Stimulated activated memory B cell treated with anti-CD40 and anti-IgM and Interleukin-4, amounts not matched to agents 10 μg/mL and 1 μg/mL and 100 μg/mL, for 72 hours (primary cell): ENCODE data around the gene SDK2.

Experiments
- ATAC-seq: fragments of 150-1000 bp; cut with Tn5 transposase; 2 replicates; pipeline ENCODE4 v1.10.0; 2021
- H3K27ac Mint-ChIP-seq: one replicate; pipeline ENCODE4 v1.8.0; 2022; ENCODE audit warnings: mild to moderate bottlenecking, mixed read lengths
- H3K27me3 Mint-ChIP-seq: one replicate; pipeline ENCODE4 v1.8.0; 2022; ENCODE audit warnings: mixed read lengths
- H3K36me3 Mint-ChIP-seq: one replicate; pipeline ENCODE4 v1.8.0; 2022; ENCODE audit warnings: mixed read lengths
- H3K4me1 Mint-ChIP-seq: one replicate; pipeline ENCODE4 v1.8.0; 2022; ENCODE audit warnings: mixed read lengths
- H3K4me3 Mint-ChIP-seq: one replicate; pipeline ENCODE4 v1.8.0; 2022; ENCODE audit warnings: mild to moderate bottlenecking, moderate library complexity, mixed read lengths
- H3K9me3 Mint-ChIP-seq: one replicate; pipeline ENCODE4 v1.8.0; 2022; ENCODE audit warnings: mixed read lengths

SDK2 gene

DNA sequence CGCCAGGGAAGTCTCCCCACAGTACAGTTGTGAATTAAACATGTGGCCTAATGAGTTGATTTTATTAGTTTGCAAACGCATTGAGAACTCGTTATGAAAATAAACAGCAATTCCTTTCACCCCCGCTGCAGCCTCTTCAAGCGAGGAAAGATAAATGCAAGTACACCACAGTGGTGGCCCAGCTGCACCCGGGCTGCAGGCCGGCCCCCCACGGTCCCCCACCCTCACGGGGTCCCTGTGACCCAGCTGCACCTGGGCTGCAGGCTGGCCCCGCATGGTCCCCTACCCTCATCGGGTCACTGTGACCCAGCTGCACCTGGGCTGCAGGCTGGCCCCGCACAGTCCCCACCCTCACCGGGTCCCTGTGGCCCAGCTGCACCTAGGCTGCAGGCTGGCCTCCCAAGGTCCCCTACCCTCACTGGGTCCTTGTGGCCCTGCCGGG is 32.2 kb downstream of the SDK2 start:
- Mint-ChIP-seq H3K27me3 (no peaks in the 10 kb centered on the region), H3K27ac (no peak overlapping the region), H3K4me3 (no peak overlapping the region), H3K9me3 (no peaks in the 10 kb centered on the region), H3K36me3 (peaks cover 10% of the 10 kb centered on the region), H3K4me1 (peaks cover 23% of the 10 kb centered on the region)
- peak; percentile 27 for ATAC-seq

DNA sequence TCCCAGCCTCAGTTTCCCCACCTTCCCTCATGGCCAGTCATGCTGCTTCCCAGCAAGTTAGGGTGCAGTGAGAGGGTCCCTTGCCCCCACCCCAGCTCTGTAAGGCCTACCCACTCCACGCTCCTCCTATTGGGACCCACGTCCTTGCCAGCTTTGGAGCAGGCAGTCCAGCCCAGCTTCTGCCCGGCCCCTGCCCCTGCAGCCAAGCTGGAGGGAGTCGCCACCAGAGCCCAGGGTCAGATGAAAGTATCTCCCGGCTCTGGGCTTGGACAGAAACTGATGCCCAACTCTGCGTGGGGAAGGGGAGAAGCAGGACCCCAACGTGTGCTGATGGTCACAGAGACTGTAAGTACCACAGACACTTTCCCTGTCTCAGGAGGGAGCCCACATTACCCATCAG is 32.6 kb downstream of the SDK2 start:
- H3K9me3 Mint-ChIP-seq = no peaks in the 10 kb centered on the region
- no peak for ATAC-seq
- H3K4me1 Mint-ChIP-seq = peaks cover 19% of the 10 kb centered on the region
- peaks cover 6% of the 10 kb centered on the region for H3K36me3 Mint-ChIP-seq
- no peak overlapping the region for H3K4me3 Mint-ChIP-seq
- H3K27ac Mint-ChIP-seq = no peak overlapping the region
- no peaks in the 10 kb centered on the region for H3K27me3 Mint-ChIP-seq

DNA sequence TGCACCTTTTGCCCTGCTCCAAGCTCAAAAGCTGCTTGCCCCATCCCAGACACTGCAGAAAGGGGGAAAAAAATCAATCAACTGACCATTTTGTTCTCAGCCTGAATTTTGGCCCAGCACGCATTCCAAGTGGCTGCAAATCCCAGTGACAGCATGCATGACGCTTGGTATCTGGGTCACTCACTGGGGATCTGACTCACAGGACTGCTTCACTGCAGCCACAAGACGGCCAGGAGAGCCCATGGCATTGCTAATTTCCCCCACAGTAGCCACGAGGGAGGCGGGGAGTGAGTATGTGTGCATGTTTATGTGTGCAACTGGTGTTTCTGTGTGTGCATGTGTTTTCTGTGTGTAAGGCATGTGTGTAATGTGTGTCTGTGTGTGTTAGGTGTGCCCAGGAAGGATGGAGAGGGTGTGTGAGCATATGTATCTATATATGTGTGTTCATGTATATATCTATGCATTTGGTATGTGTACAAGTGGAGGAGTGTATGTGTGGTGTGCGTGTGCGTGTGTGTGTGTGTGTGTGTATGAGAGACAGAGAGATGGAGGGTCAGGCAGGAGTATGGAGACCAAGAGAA is 33.8 kb downstream of the SDK2 start:
- ATAC-seq = no peak
- Mint-ChIP-seq H3K4me1 (peaks cover 14% of the 10 kb centered on the region), H3K9me3 (no peaks in the 10 kb centered on the region), H3K4me3 (no peak overlapping the region), H3K36me3 (peaks cover 5% of the 10 kb centered on the region), H3K27me3 (no peaks in the 10 kb centered on the region), H3K27ac (no peak overlapping the region)

DNA sequence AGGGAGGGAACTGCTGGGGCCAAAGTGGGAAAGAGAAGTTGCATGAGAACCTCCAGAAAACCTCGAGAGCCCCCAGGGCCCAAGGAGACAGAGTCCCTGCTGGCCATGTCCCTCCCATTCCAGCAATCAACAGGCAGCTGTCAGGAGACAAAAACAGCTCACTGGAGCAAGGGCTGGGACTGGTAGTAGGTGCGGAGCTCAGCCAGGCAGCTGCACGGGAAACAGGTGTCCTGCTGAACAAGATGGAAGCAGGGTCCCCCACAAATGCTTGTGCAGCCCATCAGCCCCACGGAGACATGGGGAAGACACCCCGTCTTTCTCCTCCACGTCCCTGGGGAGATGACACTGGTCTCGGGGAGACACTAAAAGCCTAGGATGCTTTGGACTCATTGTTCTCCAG is 34.5 kb downstream of the SDK2 start:
- Mint-ChIP-seq H3K4me3 (no peak overlapping the region), H3K27ac (no peak overlapping the region), H3K27me3 (no peaks in the 10 kb centered on the region), H3K36me3 (peaks cover 10% of the 10 kb centered on the region), H3K9me3 (no peaks in the 10 kb centered on the region), H3K4me1 (peaks cover 14% of the 10 kb centered on the region)
- no peak for ATAC-seq

DNA sequence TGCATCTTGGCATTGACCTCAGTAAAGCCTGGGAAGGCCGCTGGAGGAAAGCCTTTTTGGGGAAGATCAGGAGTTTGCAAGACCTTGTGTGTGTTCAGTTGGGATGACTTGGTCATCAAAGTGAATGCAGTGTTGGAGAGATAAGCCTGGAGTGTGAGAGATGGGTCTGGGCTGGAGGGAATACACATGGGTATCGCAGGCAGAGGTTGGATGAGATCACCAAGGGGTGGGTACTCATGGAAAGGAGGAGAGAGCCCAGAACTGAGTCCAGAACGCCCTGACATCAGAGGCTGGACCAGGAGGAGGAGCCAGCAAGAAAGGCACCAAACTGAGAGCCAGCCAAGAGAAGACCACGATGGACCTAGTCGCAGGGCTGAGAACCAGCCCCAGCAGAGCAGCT is 35.2 kb downstream of the SDK2 start:
- H3K27me3 Mint-ChIP-seq = no peaks in the 10 kb centered on the region
- H3K4me3 Mint-ChIP-seq = no peak overlapping the region
- peaks cover 15% of the 10 kb centered on the region for H3K36me3 Mint-ChIP-seq
- ATAC-seq = no peak
- no peak overlapping the region for H3K27ac Mint-ChIP-seq
- H3K9me3 Mint-ChIP-seq = no peaks in the 10 kb centered on the region
- H3K4me1 Mint-ChIP-seq = peaks cover 18% of the 10 kb centered on the region

DNA sequence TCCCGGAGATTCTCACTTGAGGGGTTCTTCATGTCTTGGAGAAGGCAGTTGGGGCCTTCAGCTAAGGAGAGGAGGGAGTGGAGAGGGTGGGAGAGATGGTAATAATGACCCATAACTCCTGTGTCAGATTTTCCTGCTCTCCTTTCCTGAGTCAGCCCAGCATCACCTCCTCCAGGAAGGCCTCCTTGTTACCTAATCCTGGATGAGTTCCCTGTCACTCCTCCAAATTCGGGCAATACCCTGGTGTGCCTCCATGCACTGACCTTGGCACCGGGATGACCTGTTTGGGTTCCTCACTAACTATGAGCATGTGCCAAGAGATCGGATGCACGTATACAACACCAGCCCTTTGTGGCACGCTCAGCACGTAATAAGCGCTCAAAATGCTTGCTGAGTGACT is 38.8 kb downstream of the SDK2 start:
- H3K9me3 Mint-ChIP-seq = no peaks in the 10 kb centered on the region
- H3K27me3 Mint-ChIP-seq = no peaks in the 10 kb centered on the region
- H3K27ac Mint-ChIP-seq = no peak overlapping the region
- peaks cover 14% of the 10 kb centered on the region for H3K4me1 Mint-ChIP-seq
- no peak overlapping the region for H3K4me3 Mint-ChIP-seq
- peaks cover 21% of the 10 kb centered on the region for H3K36me3 Mint-ChIP-seq
- ATAC-seq = no peak

DNA sequence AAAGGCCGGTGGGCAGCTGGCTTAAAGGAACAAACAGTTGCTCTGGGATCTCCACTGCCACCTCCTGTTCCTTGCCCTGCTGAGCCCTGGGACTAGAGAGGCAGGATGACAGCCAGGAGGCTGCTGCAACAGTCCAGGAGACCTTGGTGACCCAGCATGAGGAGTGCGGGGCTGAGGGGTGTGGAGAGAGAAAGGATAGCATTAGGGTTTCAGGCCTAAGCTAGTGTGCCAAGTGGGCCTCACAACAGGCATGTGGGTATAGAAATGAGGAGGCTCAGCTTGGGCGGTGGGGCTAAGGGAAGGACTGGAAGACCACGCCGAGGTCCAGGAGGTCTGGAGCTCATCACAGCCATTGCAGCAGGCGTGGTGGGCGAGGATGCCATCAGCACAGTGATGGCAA is 39.8 kb downstream of the SDK2 start:
- Mint-ChIP-seq H3K4me3 (no peak overlapping the region), H3K27ac (no peak overlapping the region), H3K9me3 (no peaks in the 10 kb centered on the region), H3K27me3 (no peaks in the 10 kb centered on the region), H3K4me1 (peaks cover 23% of the 10 kb centered on the region), H3K36me3 (peaks cover 21% of the 10 kb centered on the region)
- no peak for ATAC-seq

DNA sequence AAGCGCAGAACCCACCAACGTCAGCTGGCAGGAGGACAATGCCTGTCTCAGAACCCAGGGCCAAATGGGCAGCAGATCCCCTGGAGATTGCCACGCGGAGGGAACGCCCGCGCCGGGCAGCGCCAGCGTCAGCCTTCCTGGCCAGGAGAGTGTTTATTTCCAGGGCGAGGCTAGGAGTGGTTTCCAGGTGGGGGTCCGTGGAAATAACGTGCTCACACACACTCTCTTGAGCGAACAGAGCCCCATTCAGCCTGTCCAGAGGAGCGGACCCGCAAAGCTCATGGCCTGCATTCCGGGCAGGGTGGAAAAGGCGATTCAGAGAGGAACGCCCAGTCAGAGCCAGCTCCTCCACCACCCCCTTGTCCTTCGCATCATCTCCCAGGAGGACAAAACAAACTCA is 40.3 kb downstream of the SDK2 start:
- Mint-ChIP-seq H3K27ac (no peak overlapping the region), H3K9me3 (no peaks in the 10 kb centered on the region), H3K36me3 (peaks cover 20% of the 10 kb centered on the region), H3K4me1 (peaks cover 25% of the 10 kb centered on the region), H3K4me3 (no peak overlapping the region), H3K27me3 (no peaks in the 10 kb centered on the region)
- ATAC-seq = no peak

DNA sequence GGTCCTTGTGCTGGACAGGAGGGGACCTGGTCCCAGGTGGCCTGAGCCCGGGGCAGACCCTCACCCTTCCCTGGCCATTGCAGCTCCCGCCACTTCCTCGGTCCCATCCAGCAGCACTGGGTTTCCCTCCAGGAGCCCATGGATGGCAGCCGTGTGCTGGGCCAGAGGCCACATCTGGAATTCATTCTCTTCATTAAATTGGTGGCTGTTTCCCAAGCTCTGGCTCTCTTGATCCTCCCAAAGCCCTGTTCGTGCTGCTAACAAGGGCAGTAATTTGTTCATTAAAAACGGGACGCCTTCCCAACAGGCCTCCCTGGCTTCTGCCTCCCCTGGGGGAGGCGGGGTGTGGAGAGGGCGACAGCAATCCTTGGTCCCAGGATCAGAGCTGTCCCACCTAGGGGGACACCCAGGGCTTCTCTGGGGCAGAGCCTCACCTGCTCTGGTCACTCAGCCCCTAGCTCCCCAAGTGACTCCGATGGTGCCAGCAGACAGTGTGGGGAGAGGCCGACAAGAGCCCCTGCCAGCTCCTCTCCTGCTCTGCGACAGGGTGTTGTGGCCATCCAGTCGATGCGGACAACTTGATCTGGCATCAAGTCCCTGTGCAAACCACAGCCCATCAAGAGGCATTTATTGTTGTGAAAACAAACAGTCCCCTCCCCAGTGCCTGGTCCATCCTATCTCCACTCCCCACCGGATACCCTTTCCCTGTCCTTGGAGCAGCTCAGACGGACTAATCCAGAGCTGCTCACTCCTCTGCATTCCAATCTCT is 44.0 kb downstream of the SDK2 start:
- Mint-ChIP-seq H3K27me3 (no peaks in the 10 kb centered on the region), H3K9me3 (no peaks in the 10 kb centered on the region), H3K4me3 (no peak overlapping the region), H3K36me3 (peaks cover 16% of the 10 kb centered on the region), H3K27ac (peak overlapping the region; percentile 87), H3K4me1 (peaks cover 55% of the 10 kb centered on the region)
- no peak for ATAC-seq

DNA sequence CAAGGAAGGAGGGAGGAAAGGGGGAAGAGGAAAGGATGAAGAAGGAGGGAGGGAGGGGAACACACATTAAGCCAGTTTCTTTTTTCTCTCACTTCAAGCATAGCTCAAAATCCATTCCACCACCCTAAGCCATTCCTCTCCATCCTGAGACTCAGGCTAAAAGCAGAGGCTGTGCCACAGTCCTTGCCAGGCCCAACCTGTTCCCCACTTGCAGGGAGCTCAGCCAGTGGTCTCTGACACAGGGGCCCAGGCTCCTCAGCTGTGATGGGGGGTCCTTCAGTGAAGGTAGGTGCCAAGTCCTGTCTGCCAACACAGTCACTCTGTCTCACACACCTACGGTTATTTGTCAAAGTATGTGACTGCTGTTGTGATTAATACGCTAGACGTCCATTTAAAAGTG is 44.6 kb downstream of the SDK2 start:
- H3K4me1 Mint-ChIP-seq = peaks cover 62% of the 10 kb centered on the region
- H3K27ac Mint-ChIP-seq = peak overlapping the region; percentile 87
- no peak overlapping the region for H3K4me3 Mint-ChIP-seq
- peaks cover 9% of the 10 kb centered on the region for H3K36me3 Mint-ChIP-seq
- H3K9me3 Mint-ChIP-seq = no peaks in the 10 kb centered on the region
- ATAC-seq = no peak
- H3K27me3 Mint-ChIP-seq = no peaks in the 10 kb centered on the region

DNA sequence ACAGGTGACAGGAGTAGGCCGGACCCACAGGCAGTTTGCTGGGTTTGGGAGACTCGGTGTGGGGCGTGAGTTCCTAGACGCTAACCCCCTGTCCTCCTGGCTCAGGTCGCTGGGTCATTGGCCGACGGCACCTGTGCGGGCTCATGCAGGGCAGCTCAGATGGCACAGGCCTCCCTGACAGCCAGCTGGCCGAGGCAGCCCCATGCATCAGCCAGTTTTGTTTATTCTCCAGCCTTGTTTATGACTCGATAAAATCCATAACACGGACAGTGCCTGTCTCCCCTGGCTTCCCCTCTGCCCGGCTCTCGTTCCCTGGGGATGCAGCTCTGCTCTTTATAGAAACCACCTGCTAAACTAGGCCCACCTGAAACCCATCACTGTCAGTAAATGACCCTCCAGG is 46.0 kb downstream of the SDK2 start:
- Mint-ChIP-seq H3K9me3 (no peaks in the 10 kb centered on the region), H3K4me3 (no peak overlapping the region), H3K27ac (peak overlapping the region; percentile 87), H3K4me1 (peaks cover 72% of the 10 kb centered on the region), H3K36me3 (peaks cover 5% of the 10 kb centered on the region), H3K27me3 (no peaks in the 10 kb centered on the region)
- no peak for ATAC-seq

DNA sequence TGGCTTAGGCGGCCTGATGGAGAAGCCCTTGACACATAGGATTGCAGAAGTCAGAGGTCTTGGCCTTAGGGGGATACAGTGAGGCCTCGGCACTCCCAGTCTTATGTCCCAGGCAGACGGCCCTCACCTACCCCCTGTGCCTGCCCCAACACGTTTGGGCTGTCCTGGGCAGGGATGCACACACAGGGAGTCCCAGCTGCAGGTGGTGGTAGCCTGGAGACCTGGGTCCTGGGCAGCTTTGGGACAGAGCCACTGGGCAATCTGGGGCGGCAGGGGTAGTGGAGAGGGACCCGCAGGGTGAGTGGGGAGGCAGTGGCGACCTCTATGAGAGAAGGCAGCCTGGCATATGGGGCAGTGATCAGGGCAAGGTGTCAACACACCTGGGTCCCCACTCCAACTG is 48.3 kb downstream of the SDK2 start:
- peak overlapping the region; percentile 87 for H3K27ac Mint-ChIP-seq
- H3K36me3 Mint-ChIP-seq = no peaks in the 10 kb centered on the region
- no peak for ATAC-seq
- H3K9me3 Mint-ChIP-seq = no peaks in the 10 kb centered on the region
- no peak overlapping the region for H3K4me3 Mint-ChIP-seq
- peaks cover 94% of the 10 kb centered on the region for H3K4me1 Mint-ChIP-seq
- no peaks in the 10 kb centered on the region for H3K27me3 Mint-ChIP-seq

DNA sequence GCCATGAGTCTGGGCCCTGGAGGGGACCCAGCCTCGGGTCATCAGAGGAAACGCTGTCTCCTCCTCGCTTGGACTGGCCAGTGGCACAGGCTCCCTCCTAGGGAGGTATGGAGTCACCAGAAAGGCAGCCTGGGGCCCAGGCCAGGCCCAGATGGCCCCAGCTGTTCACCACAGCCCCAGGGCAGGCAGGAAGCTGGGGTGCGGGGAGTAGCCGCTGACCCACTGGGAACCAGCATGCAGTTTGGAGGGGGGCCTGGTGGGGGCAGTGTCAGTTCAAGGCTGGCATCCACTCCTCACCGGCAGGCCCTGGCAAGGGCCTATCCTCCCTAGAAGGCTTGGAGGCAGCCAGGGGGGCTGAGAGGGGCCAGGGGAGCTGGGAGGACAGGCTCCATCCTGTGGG is 48.8 kb downstream of the SDK2 start:
- Mint-ChIP-seq H3K4me3 (no peak overlapping the region), H3K4me1 (peaks cover 96% of the 10 kb centered on the region), H3K27ac (peak overlapping the region; percentile 87), H3K27me3 (no peaks in the 10 kb centered on the region), H3K9me3 (no peaks in the 10 kb centered on the region), H3K36me3 (no peaks in the 10 kb centered on the region)
- no peak for ATAC-seq

DNA sequence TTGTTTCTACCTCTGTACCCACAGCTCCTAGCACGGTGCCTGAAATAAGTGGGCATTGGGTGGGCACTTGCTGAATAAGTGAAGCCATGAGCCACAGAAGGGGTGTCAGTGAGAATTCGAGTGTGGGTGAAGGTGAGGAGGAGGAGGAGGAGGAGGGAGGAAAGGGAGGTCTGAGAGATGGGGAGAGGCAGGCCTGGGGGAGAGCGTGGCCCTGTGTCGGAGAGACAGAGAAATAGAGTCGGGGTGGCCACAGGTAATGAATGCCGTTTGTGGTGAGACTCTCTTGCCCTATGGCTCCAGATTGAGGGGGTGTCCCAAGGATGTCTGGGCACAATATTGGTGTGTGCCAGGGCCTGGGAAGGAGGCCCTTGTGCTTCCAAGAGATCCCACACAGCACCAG is 49.2 kb downstream of the SDK2 start:
- no peak for ATAC-seq
- Mint-ChIP-seq H3K4me3 (no peak overlapping the region), H3K36me3 (no peaks in the 10 kb centered on the region), H3K27ac (peak overlapping the region; percentile 87), H3K4me1 (peaks cover 96% of the 10 kb centered on the region), H3K27me3 (no peaks in the 10 kb centered on the region), H3K9me3 (no peaks in the 10 kb centered on the region)

DNA sequence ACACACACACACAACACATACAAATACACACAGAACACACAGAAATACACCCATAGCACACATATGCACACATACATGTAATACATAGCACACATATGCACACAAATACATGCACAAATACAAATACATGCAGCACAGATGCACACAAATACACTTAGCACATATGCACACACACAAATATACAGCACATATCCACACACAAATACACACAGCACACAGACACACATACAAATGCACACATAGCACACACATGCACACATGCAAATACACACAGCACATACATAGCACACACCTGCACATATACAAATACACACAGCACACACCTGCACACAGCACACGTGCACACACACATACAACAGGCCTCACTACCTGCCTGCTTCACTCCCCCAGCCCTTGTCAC is 49.6 kb downstream of the SDK2 start:
- Mint-ChIP-seq H3K27ac (peak overlapping the region; percentile 87), H3K4me1 (peaks cover 96% of the 10 kb centered on the region), H3K4me3 (no peak overlapping the region)

DNA sequence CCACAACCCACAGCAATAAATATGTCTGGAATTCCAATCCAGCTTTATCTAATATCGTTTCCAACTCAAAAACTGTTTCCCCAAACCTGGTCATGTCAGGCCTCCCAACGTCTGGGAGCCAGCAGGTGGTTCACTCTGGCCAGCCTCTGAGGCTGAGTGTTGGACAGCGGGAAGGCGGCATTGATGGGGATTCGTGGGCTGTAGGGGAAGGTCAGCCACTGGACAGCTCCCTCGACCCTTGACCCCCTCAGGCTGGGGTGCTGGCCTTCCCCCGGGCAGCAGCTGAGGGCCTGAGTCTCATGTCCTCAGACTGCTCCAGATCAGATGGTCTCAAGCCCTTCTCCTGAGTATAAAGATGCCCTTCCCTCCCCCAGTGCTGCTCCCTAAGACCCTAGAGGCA is 50.2 kb downstream of the SDK2 start:
- Mint-ChIP-seq H3K36me3 (no peaks in the 10 kb centered on the region), H3K27me3 (no peaks in the 10 kb centered on the region), H3K9me3 (no peaks in the 10 kb centered on the region), H3K4me3 (no peak overlapping the region), H3K27ac (peak overlapping the region; percentile 87), H3K4me1 (peaks cover 96% of the 10 kb centered on the region)
- no peak for ATAC-seq

More for the DNA sequence above, 49.6 kb downstream of the SDK2 start:
- Mint-ChIP-seq H3K9me3 (no peaks in the 10 kb centered on the region), H3K36me3 (no peaks in the 10 kb centered on the region), H3K27me3 (no peaks in the 10 kb centered on the region)
- ATAC-seq = no peak
